HG02571 (cell line): Measurements from ENCODE around the gene MAP3K19.
"Not testable (repeated sequence)": the region's sequence is repeated elsewhere in the genome, so short reads cannot be mapped to it uniquely, and the experiment has no call there.

ENCODE experiments used
- ATAC-seq: cut with Tn5 transposase; IDR thresholded peaks from one replicate; pipeline ENCODE4 v1.9.1; 2021; ENCODE audit warnings: mild to moderate bottlenecking, moderate library complexity; ENCODE audit not compliant: unreplicated experiment

MAP3K19 gene

DNA sequence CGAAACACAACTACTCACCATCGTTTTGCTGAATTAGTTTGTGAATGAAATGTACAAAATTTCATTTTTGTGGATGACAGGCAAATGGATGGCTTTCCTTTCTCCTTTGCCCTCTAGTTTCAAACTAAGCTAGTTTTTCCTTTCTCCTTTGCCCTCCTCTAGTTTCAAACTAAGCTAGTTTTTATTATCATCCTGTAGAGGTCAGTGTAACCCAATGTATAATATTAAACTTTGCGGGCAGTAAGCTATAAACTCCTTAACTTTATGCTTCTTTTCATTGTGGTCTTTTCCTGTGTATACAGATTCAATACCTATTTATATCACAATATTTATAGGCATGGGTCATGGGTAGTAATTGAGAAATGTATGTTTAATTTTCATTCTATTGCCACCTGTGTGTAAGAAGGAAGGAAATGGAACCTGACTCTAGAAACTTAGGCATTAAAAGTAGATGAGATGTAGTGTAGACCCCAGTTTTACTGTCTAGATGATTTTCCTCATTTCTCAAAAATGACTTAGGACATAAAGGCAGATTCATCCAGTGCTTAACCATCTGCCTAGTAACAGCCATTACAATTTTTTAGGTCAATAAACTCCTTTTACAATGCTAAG lies 58.1 kb downstream of the MAP3K19 start:
- ATAC-seq, result no peak

DNA sequence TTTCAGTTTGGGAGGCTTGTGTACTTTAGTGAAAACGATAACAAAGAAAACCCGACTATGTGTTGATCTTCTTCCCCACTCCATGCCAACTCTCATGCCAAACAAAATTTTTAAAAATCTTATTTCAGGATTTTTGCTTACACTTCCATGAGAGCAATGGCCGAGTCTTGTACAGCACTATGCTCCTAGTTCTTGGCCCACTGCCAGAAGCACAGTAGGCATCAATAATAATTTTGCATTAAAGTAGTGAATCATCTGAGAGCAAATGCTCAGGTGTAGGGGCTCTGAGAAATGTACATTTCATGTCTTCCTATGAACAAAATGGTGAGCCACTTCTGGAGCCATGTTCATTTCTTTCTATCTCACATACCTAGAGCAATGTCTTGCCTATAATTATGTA lies 62.2 kb downstream of the MAP3K19 start:
- no peak for ATAC-seq

DNA sequence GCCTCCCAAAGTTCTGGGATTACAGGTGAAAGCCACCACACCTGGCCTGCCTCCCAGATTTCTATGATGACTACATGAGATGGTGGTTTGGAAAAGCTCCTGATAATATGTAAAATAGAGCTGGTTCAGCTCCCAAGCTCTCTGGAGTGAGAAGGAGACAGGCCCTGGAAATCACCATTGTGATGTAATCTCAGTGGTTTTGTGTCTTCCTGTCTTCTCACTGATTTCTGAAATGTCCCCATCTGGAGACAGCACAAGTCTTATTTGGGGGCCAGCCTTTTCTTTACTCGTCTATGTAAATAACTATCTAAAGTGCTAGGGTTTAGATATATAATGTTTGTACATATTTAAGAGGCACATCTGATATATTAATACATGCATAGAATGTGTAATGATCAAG lies 64.6 kb downstream of the MAP3K19 start:
- no peak for ATAC-seq

DNA sequence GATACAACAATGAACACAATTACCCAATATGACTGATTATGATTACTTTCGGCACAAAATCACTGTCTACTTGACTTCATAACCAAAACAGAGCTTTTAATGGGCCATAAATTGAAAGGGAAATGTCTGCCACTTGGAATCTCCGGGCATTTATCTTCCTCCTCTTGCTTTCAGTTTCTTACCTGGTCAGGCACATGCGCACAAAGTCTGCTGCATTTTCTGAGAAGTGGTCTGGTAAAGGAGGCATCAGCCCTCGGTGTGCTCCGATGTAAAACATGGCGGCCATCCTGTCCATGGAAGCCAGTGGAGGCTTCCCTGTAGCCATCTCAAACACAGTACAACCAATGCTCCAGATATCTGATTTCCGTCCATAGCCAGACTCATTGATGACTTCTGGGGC lies 66.6 kb downstream of the MAP3K19 start:
- no peak for ATAC-seq

DNA sequence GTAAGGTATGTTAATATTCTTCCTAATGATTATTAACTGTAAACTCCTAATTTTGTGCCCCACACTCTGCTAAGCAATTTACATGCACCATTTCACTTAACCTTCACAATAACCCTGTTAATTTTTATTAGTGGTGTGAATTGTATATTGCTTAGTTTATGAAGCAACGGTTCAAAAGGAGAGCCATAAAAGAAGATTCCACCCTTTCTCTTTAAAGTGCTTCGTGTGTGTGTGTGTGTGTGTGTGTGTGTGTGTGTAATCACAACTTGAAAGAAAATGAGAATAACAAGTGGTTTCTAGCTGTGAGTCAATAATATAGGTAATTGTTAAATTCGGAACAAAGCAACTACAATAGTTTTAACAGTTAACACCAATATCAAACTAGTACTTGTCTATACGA lies 68.0 kb downstream of the MAP3K19 start:
- no peak for ATAC-seq

DNA sequence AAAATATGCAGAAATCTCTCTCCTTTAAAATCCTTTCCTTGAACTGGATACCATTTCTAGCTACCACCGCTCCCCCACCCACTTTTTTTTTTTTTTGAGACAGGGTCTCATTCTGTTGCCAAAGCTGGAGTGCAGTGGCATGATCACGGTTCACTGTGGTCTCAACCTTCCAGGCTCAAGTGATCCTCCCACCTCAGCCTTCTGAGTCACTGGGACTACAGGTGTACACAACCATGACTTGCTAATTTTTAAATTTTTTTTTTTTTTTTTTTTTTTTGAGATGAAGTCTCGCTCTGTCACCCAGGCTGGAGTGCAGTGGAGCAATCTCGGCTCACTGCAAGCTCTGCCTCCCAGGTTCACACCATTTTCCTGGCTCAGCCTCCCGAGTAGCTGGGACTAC lies 70.1 kb downstream of the MAP3K19 start:
- not testable (repeated sequence) for ATAC-seq

DNA sequence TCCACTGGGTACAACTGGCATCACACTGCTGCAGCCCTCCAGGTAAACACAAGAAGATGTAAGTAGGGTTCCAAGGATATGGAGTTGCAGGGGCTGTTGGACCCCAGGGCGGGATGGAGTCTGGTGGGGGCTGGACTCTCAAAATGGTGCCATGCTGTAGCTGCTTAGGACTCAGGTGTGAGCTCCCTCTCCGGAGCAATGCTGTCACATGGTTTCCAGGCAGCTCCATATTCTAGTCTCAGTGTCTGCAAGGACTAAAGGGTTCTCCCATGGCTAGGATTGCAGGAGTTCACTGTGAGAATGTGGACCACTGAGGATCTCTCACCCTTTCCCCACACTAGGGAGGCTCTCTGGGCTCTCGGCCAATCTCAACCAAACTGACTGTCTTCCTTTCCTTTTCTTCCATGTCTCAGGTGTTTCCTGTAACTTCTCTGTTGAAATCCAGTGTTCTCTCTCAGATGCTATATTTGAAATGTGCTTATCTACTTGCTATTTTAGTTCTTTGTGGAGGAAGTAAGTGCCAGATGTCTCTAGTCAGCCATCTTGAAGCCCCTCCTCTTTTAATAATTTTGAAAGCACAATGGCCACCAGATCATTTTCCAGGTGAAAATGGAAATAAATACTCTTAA lies 71.1 kb downstream of the MAP3K19 start:
- ATAC-seq, result no peak

DNA sequence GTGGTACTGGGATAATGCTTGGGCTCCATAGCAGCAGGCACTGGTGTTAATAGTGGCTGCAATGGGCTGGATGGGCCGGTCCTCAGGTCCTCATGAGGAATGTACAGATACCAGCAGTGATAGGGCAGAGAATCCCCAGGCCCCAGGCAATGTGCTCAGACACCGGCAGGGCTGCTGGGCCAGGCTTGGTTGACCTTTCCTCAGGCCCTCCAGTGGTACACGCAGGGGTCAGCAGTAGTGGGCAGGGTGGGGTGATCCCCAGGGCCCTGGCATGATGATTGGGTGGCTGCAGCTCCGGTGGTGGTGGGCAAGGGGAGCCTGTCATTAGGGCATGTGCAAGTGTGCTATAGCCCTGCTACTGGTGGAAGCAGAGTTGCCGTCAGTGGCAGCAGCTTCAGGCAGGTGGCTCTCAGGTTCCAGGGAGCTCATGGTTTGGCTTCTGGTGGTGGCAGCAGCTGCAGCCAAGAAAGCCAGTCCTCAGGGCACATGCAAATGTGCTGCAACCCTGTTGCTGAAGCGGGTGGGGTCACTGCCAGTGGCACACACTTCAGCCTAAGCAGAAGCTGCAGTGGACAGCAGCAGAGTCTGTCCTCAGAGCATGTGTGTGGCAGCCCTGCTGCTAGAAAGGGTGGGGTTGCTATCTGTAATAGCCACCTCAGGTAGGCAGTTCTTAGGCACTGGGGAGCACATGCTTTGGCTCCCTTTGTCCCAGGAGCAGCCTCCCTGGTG lies 71.8 kb downstream of the MAP3K19 start:
- no peak for ATAC-seq

DNA sequence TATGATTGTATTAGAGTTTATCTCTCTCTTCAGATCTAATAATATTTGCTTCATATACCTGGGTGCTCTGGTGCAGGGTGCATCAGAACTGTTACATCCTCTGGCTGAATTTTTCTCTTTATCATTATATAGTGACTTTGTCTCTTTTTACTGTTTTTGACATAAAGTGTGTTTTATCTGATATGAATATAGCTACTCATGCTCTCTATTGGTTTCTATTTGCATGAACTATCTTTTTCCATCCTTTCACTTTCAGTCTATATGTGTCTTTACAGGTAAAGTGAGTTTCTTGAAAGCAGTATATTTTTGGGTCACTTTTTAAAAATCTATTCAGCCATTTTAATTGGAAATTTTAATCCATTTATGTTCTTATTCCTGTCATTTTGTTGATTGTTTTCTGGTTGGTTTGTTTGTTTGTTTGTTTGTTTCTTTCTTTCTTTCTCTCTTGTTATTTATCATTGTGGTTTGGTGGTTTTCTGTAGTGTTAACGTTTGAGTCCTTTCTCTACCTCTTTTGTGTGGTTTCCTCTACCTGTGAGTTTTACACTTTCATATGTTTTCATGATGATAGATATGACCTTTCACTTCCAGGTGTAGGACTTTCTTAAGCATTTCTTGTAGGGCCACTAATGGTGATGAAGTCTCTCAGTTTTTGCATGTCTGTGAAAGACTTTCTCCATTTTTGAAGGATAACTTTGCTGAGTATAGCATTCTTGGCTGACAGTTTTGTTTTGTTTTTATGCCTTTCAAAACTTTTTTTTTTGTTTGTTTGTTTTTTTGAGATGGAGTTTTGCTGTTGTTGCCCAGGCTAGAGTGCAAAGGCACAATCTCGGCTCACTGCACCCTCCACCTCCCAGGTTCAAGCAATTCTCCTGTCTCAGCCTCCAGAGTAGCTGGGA lies 73.8 kb downstream of the MAP3K19 start:
- no peak for ATAC-seq

DNA sequence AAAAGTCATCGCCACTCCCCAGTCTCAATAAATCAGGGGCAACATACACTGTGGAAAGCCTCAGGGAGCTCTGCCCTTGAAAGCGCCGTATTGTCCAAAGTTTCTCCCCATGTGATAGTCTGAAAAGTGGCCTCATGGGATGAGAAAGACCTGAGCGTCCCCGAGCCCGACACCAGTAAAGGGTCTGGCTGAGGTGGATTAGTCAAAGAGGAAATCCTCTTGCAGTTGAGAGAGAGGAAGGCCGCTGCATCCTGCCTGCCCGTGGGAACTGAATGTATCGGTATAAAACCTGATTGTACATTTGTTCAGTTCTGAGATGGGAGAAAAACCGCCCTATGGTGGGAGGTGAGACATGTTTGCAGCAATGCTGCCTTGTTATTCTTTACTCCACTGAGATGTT lies 80.1 kb downstream of the MAP3K19 start:
- not testable (repeated sequence) for ATAC-seq

DNA sequence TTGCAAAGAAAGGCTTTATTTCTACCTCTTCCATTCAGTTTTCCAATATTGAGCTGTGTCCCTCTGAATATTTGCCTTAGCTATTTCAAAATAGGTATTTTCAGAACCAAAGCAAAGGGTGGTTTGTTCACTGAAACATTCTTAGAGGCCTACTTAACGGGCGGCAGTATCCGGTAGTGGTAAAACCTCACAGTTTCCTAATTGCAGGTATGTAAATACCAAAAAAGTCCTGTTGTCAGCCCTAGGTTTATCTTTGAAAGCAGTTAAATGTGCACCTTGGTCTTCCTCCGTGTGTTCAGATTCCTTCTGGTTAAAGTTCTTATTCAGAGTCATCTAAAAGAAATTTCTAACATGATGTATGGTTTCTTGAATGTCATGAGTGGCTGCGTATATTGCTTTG lies 89.8 kb downstream of the MAP3K19 start:
- ATAC-seq, result no peak

DNA sequence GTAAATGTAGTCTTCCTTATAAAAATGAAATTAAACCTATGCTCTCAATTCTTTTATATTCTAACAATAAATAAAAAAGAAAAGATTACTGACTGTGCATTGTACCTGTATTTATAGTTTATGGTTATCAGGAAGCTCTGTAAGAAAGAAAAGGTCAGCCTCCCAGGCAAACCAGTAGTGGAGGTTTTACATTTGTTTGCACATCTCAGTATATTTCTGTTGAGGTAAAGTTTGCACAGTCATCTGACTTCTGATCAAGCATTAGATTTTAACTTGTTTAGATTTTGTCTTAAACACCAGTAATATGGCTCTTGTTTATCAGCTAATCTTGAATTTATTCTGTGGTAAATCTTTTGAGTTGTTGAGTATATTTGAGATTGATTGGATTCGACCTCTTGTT lies 91.5 kb downstream of the MAP3K19 start:
- ATAC-seq, result no peak

DNA sequence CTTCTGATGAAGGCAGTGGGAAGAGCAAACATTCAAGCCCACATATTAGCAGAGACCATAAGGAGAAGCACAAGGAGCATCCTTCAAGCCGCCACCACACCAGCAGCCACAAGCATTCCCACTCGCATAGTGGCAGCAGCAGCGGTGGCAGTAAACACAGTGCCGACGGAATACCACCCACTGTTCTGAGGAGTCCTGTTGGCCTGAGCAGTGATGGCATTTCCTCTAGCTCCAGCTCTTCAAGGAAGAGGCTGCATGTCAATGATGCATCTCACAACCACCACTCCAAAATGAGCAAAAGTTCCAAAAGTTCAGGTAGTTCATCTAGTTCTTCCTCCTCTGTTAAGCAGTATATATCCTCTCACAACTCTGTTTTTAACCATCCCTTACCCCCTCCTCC lies 93.2 kb downstream of the MAP3K19 start:
- ATAC-seq, result no peak

DNA sequence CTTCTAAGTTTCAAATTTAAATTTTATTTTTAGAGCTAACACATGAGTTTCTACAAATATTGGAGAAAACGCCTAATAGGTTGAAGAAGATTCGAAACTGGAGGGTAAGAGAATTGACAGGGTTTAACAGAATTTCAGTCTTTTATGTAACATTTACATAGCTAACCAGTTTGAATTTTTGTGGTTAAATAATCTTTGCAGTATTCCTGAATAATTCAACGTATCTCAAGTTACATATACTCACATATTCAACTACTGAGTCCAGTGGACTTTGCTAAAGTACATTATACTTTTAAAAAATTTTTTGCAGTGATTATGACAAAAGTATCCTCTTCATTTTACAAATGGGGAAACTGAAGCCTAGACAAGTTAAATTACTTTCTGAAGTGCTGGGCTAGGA lies 94.6 kb downstream of the MAP3K19 start:
- no peak for ATAC-seq

DNA sequence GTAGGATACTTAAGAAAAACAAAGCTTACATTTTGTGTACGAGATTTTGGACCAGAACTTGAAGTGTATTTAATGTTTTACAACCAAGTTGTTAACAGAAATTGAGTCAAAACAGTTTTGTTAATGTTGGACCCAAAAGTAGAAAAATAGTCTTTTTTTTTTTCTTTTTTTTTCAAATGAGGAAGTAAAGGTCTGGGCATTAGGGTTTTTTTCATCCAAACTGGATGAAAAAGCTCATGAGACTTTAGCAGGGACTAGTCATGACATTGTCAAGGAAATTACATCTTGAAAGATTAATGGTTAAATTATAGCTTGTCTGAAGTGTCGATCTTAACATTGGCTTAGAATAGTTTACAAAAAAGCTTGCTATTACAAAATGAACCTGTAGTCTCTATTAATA lies 96.4 kb downstream of the MAP3K19 start:
- no peak for ATAC-seq

DNA sequence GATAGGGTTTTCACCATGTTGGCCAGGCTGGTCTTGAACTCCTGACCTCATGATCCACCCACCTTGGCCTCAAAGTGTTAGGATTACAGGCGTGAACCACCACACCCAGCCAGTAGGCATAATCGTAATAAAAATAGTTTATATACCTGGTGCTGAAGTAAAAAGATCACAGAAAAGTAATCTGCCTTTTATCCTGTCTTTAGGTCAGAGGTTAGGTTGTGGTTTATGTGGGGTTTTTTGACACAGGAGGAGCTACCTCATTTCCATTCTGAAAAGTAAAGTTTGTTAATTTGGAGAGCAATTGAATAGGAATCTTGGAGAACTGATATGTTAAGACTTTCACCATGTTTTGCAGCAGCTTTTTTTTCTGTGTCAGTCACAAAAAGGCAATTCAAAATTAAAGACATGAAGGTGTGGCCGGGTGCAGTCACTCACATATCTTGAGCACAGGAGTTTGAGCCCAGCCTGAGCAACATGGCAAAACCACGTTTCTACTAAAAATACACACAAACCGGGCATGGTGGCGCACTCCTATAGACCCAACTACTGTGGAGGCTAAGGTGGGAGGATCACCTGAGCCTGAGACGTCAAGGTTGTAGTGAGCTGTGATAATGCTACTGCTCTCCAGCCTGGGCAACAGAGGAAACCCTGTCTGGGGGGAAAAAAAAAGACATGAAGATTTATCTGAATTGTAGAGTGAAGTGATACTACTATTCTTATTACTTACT lies 97.1 kb downstream of the MAP3K19 start:
- ATAC-seq, result no peak

DNA sequence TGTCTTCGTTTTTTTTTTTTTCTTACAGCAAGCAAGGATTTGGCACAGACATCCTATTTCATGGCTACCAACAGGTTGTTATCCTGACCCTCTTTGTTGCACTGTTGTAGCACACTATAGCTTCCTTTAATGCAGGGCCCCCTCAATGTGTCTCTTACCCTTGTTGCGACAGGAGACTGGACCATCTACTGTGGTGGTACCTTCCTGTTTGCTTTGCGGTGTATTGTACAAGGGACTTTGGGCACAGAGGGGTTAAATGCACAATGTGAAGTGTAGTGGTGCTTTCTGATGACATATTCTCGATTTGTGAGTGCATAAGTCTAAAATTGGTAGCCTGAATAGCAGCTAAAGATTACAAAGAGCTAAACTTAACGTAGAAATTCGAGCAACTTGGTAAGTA lies 101.2 kb downstream of the MAP3K19 start:
- no peak for ATAC-seq

DNA sequence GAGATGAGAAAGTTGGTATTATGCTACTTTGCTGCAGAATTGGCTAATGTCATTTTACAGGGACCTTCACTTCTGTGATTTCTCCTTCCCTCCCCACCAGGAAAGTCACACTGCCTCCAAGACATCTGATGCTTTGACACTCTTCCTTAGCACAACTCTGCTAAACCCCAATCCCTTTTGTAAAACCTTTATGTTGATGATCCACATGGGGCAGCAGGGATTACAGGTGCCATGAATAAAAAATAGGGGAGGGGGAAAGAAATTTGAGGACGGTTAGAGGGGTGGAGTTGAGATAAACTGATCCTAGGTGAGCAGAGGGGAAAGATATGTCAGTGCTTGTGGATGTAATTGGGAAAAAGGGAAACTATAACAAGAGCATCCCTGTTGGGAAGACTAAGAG lies 102.3 kb downstream of the MAP3K19 start:
- no peak for ATAC-seq

DNA sequence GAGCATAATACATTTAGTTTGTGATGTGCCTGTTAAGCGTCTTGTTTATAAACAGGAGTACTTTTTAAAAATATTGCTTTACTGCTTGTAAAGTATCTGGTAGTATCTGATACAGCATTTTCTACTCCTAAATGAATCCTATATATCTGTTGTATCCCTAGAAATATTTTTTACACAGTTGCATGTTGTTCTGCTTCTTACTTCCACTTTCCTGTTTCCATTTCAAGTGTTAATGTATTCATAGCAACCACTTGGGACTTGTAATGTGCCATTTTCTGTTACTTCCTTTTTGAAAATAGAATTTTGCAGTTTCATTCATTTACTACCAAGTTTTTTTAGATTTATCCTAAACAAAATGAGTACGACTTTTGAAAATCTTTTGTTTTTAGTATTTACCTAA lies 103.7 kb downstream of the MAP3K19 start:
- peak; percentile 79 for ATAC-seq

DNA sequence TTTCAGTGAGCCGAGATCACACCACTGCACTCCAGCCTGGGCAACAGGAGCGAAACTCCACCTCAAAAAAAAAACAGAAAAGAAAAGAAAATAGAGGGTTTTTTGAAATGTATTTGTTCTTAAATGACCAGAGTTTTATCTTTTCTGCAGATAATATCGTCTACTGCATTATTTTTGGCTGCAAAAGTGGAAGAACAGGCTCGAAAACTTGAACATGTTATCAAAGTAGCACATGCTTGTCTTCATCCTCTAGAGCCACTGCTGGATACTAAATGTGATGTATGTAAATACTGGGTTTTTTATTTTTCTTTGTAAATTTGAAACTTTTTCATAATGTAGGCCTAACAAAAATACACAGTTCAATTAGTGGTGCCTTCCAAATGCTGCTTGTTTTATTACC lies 110.6 kb downstream of the MAP3K19 start:
- no peak for ATAC-seq

DNA sequence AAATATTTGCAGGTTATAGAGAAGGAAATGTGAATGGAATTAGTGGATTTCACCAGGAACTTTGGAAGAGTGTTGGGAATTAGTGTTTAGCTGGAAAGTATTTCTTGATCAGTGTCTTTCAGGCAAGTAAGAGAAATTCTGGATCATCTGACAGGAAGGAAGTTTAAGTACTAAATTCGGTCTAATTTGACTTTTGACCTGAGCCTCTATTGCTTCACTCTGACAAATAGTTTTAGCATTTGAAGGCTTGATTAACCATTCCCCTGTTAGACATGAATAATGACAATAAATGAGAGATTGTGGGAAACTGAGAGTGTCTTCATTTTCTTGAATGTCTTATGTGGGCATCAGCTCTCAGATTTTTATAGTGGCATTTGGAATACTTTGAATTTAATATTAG lies 112.6 kb downstream of the MAP3K19 start:
- ATAC-seq, result no peak
